22Rv1 (cell line): ENCODE data around the gene CEP76.

Experiments
- H3K27ac ChIP-seq: fragments of 450-650 bp; 2 replicates; pipeline ENCODE4 v1.5.1; 2017
- ZFX ChIP-seq: fragments of 450-650 bp; IDR thresholded peaks from 2 replicates; pipeline ENCODE4 v1.6.1; 2017; ENCODE audit warnings: antibody characterized with exemption, borderline replicate concordance
- TF ChIP-seq, protein P1 (sequence below): fragments of 450-650 bp; IDR thresholded peaks from 2 replicates; pipeline ENCODE4 v1.5.1; 2017; ENCODE audit warnings: mild to moderate bottlenecking

Gene CEP76

GRCh38 chr18:12686100-12686499, 16.4 kb downstream of the CEP76 start:
- no peak for TF ChIP-seq ZFX
- TF ChIP-seq, protein P1, sequence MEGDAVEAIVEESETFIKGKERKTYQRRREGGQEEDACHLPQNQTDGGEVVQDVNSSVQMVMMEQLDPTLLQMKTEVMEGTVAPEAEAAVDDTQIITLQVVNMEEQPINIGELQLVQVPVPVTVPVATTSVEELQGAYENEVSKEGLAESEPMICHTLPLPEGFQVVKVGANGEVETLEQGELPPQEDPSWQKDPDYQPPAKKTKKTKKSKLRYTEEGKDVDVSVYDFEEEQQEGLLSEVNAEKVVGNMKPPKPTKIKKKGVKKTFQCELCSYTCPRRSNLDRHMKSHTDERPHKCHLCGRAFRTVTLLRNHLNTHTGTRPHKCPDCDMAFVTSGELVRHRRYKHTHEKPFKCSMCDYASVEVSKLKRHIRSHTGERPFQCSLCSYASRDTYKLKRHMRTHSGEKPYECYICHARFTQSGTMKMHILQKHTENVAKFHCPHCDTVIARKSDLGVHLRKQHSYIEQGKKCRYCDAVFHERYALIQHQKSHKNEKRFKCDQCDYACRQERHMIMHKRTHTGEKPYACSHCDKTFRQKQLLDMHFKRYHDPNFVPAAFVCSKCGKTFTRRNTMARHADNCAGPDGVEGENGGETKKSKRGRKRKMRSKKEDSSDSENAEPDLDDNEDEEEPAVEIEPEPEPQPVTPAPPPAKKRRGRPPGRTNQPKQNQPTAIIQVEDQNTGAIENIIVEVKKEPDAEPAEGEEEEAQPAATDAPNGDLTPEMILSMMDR, result peak; percentile 23; the same call in 1 of the 2 replicates
- H3K27ac ChIP-seq, result no peak overlapping the region

GRCh38 chr18:12679183-12679786, 23.2 kb downstream of the CEP76 start:
- TF ChIP-seq, protein P1, result no peak
- TF ChIP-seq ZFX, result no peak
- no peak overlapping the region for H3K27ac ChIP-seq

- no peak for TF ChIP-seq ZFX
- TF ChIP-seq, protein P1, result no peak
- no peak overlapping the region for H3K27ac ChIP-seq
These were observed 34.5 kb downstream of the CEP76 start for GRCh38 chr18:12668041-12668440.

DNA sequence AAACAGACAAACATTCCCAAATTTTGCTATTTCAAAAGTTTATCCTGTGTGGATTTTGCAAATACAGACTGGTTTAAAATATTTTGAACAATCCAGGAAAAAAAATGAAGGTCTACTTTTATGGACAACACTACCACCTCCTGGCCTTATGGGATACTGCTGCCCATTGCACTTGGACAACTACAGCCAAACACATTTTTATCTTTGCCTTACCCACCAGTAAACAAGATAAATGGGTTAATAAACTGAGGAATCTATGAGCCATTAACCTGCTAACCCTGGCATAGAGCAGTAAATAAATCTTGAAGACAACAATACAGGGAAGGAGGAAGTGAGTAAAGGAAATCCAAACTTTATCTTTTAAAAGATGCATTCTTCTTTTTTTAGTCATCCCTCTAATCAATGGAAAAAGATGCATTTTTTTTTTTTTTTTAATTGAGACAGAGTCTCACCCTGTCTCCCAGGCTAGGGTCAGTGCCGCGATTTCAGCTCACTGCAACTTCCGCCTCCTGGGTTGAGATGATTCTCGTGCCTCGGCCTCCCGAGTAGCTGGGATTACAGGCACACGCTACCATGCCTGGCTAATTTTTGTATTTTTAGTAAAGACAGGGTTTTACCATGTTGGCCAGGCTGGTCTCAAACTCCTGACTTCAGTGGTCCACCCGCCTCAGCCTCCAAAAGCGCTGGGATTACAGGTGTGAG, 42.5 kb downstream of the CEP76 start:
- TF ChIP-seq, protein P1, result peak; percentile 81
- TF ChIP-seq ZFX, result no peak
- H3K27ac ChIP-seq, result no peak overlapping the region

- H3K27ac ChIP-seq, result peak overlapping the region; percentile 63; the same call in 1 of the 2 replicates
- TF ChIP-seq, protein P1, result no peak
- no peak for TF ChIP-seq ZFX
These were observed 43.9 kb downstream of the CEP76 start for GRCh38 chr18:12658426-12659138.

DNA sequence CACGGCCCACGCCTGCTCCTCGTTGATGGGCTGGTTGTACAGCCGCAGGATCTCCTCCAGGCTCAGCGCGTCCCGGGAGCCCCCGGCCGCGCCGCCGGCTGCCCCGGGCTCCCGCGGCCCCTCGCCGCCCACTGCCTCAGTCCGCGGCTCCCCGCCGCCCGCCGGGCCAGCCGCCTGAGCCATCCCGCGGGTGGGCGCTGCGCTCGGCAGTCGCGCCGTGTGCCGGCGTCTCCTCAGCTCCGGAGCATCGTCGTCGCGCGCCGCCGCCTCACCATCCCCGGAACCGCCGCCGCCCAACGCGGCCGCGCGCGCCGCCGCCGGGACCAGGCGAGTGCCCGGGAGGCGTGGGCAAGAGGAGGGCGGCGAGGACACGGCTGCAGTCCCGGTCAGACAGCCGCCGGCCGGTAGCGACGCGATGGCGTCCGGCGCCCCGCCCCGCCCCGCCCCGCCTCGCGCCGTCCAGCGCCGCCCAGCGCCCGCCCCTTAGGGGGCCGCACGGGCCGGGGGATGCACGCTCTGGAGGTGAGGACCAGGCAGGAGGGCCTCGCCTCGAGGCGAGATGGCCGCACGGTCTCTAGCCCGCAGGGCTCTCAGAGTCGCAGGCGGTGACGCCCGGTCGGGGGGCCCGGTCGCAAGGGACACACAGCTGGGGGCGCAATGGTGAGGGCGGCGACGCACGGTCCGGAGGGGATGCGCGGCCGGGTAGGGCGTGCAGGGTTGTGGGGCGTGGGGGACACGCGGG, 44.7 kb downstream of the CEP76 start, which contains the start of gene SPIRE1:
Gene SPIRE1 (minus strand): TSS at position 424 of the 742 bp plus-strand sequence. CDS start 241 bp downstream, at position 183.
- TF ChIP-seq, protein P1, result peak; percentile 25; the same call in 1 of the 2 replicates
- TF ChIP-seq ZFX, result no peak
- peak within 1 kb of the TSS; percentile 63 for H3K27ac ChIP-seq
